ENCODE results near the gene AQP7.

Gene AQP7

DNA sequence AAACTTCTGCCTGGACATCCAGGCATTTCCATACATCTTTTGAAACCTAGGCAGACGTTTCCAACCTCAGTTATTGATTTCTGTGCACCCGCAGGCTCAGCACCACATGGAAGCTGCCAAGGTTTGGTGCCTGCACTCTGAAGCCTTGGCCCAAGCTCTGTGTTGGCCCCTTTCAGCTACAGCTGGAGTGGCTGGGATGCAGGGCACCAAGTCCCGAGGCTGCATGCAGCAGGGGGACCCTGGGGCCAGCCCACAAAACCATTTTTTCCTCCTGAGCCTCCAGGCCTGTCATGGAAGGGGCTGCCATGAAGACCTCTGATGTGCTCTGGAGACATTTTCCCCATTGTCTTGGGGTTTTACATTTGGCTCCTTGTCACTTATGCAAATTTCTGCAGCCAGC lies 62.2 kb downstream of the AQP7 start:
- no peak for DNase-seq (ENCODE audit: low read depth)
- Histone ChIP-seq H3K36me3 (ENCODE audit: control insufficient read depth, insufficient read depth, low read length, severe bottlenecking) (peaks cover 88% of the 10 kb centered on the region), H3K9me3 (ENCODE audit: control insufficient read depth, low read length) (peaks cover 6% of the 10 kb centered on the region), H3K9ac (ENCODE audit: low read length) (no peak overlapping the region), H3K27me3 (replicated peaks; ENCODE audit: control insufficient read depth, insufficient read depth, low read length) (no peaks in the 10 kb centered on the region), H3K4me1 (ENCODE audit: control insufficient read depth, insufficient read depth, low read length) (no peaks in the 10 kb centered on the region), H3K4me3 (ENCODE audit: low read length) (no peak overlapping the region)
